ENCODE measurements around the gene TM7SF3.
A peak's percentile ranks its signal among the peaks of the same experiment; 100 is the strongest.
"Not testable (repeated sequence)": the region's sequence is repeated elsewhere in the genome, so short reads cannot be mapped to it uniquely, and the experiment has no call there.

Gene TM7SF3

DNA sequence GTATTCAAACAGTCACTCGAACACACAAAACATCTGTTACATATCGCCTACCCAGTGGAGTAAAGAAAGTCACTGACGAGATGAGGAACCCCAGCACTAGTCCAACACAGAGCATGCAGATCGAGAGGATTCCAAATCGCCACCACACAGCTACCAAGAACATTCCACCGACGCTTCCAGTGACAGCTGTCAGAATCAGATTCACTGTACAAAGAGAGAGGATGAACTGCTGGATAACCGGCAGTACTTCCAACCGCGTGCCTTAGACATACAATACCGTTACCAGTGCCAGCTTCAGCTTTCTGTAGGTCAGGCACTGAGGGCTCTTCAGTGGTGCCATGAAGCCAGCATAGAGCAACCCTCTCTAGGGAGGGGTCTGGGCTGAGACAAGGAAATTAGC lies 34.5 kb downstream of the TM7SF3 start:
- DNase-seq, result no peak

GRCh38 chr12:26978801-26979200 lies 35.4 kb downstream of the TM7SF3 start:
- no peak for DNase-seq

GRCh38 chr12:26976687-26977086 lies 37.5 kb downstream of the TM7SF3 start:
- no peak for DNase-seq

DNA sequence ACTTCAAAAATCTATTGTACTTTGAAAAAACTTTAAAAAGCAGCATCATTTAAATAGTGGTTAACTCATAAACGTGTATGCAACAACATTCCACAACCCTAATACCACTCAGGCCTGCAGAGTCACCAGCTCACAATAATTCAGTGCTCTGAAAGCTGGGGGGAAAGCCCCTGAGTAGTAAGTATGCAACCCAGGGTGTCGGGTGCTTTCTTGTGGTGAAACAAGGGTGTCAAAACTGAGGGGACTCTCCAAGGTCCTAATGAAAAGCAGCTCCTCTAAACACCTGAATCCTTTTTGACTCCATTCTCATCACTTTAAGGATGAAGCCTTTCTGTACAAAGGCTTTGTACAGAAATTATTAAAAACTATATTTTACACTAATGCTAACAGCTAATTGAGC lies 42.2 kb downstream of the TM7SF3 start:
- no peak for DNase-seq

DNA sequence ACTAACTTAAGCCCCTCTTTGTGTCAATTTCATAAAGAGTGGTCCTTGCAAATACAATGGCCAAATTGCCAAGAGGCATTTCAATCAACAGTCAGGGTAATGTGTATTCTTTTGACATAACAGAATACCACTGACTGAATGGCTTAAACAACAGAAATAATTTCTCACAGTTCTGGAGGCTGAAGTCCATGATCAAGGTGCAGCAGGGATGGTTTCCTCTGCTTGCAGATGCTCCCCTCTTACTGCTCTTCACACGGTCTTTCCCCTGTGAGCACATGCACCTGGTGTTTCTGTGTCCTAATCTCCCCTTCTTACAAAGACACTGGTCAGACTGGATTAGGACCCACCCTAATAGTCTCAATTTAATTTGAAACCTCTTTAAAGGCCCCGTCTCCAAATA lies 44.0 kb downstream of the TM7SF3 start:
- DNase-seq, result no peak

DNA sequence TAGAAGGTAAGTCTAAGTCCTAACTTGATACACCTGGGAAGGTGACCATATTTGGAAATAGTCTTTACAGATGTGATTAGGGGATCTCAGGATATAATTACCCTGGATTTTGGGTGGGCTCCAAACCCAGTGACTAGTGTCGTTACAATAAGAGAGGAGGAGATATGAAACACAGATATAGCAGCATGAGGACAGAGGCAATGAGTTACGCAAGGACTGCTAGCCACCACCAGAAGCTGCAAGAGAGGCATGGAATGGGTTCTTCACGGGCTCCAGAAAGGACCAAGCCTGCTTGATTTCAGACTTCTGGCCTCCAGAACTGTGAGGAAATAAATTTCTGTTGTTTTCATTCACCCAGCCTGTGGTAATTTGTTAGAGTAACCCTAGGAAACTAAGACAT lies 47.3 kb downstream of the TM7SF3 start:
- no peak for DNase-seq

GRCh38 chr12:26963413-26963812 lies 50.8 kb downstream of the TM7SF3 start:
- no peak for DNase-seq

DNA sequence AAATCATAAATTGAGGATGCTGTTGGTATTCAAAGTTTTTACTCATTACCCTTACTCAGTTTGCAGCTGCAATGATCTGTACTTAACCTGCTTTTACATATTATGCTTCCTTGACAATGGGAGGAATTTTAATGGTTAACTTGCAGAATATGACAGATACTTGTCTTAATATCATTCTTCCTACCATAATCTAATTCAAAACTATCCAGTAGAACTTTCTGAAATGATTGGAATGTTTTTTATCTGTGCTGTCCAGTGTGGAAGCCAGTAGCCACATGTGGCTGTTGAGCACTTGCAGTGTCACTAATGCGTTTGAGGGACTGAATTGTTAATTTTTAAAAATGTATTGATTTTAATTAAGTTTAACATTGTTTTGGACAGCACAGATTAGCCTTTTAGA lies 52.4 kb downstream of the TM7SF3 start:
- no peak for DNase-seq

- not testable (repeated sequence) for DNase-seq
Observed at GRCh38 chr12:26961391-26961790, 52.8 kb downstream of the TM7SF3 start.

DNA sequence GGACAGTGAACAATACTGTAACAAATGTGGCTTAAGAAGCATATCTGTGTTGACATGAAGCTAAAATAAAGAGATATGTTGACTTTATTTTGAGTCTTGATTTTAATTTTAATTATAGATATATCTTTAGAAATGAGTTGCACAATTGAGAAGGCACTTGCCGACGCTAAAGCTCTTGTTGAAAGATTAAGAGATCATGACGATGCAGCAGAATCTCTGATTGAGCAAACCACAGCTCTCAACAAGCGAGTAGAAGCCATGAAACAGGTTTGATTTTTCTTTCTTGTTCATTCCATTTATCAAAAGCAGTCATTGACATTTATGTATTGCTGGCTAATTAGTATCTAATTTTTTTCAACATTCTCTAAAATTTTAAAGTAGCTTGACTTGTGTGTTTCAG lies 60.2 kb downstream of the TM7SF3 start:
- no peak for DNase-seq

- no peak for DNase-seq
Observed at GRCh38 chr12:26953447-26953846, 60.7 kb downstream of the TM7SF3 start.

DNA sequence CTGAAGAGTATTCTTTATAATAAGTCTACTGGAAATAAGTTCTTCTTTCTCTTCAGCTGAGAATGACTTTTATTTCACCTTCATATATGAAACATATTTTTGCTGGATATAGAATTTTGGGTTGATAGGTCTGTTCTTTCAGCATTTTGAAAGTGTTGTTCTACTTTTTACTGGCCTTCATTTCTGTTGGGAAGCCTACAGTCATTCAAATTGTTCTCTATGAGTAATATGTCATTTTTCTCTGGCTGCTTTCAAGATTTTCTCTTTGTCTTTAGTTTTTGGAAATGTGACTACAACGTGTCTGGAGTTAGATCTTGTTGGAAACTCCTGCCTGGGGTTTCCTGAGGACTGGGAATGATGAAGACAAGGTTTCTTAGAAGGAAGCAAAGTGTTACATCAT lies 65.9 kb downstream of the TM7SF3 start:
- DNase-seq, result no peak

DNA sequence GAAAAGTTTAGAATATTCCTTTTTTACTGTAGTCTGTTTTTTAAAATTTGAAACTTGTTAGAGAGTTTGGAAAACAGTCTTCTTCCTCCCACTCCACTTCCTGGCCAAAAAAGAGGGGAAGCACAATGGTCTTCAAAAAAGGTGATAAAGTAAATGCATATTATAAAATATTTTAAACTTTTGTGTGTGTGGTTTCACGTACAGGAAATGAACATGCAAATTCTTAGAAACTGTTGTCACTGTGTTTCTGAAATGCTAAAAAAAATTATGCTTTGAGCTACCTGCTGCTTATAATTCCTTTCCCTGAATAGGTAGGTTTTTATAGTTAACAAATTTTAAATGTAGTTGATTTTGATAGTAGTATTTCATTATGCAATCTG lies 73.0 kb downstream of the TM7SF3 start:
- no peak for DNase-seq

DNA sequence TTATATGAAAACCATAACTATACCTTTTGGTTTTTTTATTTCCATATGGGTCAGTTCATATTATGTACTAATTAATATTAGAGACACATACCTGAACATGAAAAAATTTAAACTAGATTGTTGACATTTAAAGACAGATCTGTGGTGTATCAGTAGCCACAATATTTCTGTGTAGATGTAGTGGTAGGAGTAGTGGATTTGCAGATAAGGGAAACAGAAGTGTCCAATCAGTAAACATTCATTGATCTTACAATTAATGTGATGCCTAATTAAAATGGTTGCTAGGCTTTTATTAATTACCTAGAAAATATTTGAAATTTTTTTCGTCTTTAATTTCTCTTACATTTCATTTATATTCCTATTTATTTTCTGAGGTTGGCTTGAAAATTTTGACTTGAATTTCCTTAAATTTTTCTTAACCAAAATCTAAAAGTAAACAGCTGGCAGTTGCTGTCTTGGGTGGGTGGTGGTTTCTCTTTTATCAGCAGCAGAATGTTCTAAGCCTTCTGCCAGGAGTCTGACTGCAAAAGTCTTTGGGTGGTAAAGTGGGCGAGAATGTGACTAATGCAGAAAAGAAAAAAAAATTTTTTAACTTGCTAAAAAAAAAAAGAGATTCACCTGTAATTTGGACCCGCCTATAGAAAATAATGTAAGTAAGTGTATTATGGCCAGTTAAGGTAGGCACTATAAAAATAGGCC lies 73.5 kb downstream of the TM7SF3 start:
- DNase-seq, result peak in 6 of 56 donors; percentile 1 to 29 (median 18)

DNA sequence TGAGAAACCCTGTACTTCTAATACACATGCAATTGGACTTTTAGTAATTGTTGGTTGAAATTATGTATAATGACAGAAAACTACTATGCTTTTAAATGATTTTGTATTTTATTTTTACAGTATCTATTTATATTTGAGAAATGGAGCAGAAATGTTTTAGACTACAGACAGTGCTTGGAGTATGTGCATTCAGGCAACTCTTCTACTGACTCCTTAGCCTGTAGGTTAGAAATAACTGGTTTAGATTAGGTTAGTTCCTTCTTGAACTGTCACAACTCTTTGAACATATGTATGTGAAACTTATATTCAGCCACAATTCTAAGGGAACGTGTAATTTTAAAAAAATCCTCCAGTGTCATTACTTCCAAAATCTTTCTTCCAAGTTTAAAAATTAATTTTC lies 74.2 kb downstream of the TM7SF3 start:
- no peak for DNase-seq

- no peak for DNase-seq
Observed at GRCh38 chr12:26939192-26939832, 74.9 kb downstream of the TM7SF3 start.

GRCh38 chr12:26938701-26939062 lies 75.5 kb downstream of the TM7SF3 start:
- DNase-seq, result peak in 8 of 56 donors; percentile 43 to 64 (median 54)

DNA sequence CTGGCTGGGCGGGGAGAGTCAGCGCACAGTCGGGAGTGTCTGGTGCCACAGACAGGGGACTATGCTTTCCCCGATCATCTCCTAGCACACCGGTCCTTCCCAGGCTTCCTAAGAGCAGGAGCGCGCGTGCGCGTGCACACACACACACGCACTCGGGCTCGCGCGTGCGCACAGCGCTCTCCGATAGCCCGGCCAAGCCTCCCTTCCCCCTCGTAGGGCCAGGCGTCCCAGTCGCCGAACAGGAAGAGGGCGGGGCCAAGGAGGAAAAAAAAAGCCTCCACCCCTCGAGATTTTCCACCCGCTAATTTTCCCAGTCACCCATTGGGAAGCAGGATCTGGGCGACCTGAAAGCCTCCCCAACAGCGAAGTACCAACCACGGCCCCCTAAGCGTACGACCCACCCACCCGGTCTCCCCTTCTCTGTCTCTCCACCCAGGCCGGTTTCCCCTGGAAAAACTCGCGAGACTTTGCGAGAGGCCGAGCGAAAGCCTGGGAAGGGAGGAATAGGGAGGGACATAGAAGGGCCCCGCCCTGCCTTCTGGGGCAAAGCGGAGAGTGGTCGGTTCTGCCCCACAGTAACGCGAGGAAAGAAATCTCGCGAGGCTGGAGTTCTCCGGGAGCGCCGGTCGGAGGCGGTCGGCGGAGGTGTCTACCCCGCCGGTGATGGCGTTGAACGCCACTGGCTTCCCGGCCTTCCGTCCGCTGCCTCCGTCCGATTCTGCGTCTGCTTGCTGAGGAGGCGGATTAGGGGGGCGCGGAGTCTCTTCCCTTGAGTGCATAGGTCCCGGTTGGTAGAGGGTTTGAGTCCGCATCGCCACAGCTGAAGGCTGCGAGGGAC lies 76.1 kb downstream of the TM7SF3 start, which contains the start of the genes FGFR1OP2 and INTS13:
Gene FGFR1OP2 (plus strand): TSS at position 608 of the 838 bp plus-strand sequence. CDS start 15,689 bp downstream, outside the sequence.
Gene INTS13 (minus strand): TSS at position 119 of the 838 bp plus-strand sequence. CDS start 1,178 bp downstream, outside the sequence.
- peak; percentile 75 to 100 (median 98) for DNase-seq

- no peak for DNase-seq
Observed at GRCh38 chr12:26937443-26937862, 76.7 kb downstream of the TM7SF3 start.

- no peak for DNase-seq
Observed at GRCh38 chr12:26936559-26937442, 77.4 kb downstream of the TM7SF3 start.

All from nucleus accumbens (tissue), 56 donors.